ENCODE measurements around the gene SYCP2.

The SYCP2 gene

DNA sequence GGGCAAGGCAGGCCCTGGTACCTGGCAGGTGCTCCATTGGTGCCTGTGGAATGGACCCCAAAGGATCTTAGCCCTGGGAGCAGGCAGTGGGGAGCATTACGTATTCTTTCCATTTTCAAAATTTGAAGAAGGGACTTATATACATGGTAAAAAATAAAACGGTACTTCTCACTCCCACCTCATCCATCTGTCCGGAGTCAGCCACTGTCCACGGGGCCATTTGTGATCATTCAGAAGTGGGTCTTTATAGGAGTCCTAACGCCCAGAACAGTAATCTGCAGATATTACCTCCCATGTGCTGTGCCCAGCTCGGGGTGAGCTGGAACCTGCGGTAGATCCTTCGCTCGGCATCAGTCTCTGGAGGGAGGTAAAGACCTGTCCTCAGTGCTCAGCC is 110.4 kb downstream of the SYCP2 start:
- DNase-seq (ENCODE audit: low spot score): no peak

- no peak for DNase-seq (ENCODE audit: low spot score)
These were observed 111.0 kb downstream of the SYCP2 start for GRCh38 chr20:59822291-59823029.

GRCh38 chr20:59821788-59822187 is 111.6 kb downstream of the SYCP2 start:
- no peak for DNase-seq (ENCODE audit: low spot score)

DNA sequence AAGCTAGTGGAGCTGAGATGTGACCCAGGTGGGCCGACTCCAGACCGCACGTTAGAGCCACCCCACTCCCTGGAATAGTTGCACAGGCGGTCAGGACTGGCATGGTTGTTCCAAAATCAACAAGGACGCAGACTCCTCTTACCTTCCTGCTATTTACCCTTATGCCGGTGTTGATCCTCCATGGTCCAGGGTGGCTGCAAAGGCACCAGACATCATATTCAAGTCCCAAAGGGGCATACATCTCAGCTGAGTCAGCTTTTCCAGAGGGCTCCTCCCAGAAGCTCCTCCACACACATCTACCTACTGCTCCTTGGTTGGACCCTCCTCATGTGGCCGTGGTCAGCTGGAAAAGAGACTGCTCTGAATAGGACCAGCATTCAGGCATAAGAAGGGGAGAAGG is 112.2 kb downstream of the SYCP2 start:
- no peak for DNase-seq (ENCODE audit: low spot score)

DNA sequence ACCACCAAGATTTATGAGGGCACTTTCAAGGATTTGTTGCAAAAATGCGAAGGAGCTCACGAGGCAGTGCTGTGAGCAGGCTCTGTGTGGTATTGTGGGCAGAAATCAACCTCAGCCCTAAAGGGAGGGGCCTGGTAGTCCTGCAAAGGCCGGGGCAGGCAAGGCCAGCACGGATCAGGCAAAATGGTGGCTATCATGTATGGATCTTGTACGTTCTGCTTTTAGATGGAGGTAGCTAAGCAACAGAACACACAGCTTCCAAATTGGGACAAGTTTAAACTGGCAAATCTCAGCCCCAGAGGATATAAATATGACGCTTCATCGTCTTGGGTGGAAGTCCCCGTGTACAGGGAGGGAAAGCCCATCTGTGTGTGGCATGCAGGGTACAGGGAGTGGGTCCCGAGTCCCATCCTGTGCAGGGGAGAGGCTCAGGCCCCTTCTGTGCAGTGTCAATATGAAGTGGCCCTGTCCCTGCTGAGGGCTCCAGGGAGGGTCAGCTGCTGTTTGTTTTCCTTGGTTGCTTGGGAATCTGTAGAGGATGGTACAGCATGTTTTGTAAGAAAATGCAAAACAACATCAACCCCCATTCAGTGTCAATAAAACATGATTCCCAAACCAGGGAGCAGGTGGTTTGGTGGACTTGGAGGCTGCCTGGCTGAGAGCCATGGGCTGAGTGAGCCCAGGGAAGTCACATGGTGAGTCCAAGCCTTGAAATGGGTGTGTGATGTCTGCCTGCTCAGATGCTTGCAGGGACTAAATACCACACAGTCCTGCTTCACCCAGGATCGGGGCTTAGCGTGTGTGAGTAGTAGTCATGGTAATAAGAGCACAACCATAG is 113.0 kb downstream of the SYCP2 start:
- no peak for DNase-seq (ENCODE audit: low spot score)

- no peak for DNase-seq (ENCODE audit: low spot score)
These were observed 113.8 kb downstream of the SYCP2 start for GRCh38 chr20:59819496-59820203.

DNA sequence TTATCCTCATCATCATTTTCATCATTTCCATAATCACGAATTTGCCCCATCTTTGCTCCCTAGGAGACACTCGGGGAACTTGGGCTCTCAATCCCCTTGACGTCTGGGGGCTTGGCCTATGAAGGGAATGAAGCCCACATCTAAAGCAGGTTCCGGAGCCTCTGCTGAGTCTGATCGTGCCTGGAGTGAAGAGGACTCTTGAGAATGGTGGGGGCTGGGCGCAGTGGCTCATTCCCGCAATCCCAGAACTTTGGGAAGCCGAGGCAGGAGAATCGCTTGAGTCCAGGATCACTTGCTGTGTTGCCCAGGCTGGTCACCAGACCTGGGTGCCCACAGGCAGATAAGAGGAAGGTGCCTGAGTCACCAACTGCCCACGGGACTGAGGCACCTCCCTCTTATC is 114.5 kb downstream of the SYCP2 start:
- DNase-seq (ENCODE audit: low spot score): no peak

- DNase-seq (ENCODE audit: low spot score): no peak
These were observed 115.4 kb downstream of the SYCP2 start for GRCh38 chr20:59817846-59818615.

DNA sequence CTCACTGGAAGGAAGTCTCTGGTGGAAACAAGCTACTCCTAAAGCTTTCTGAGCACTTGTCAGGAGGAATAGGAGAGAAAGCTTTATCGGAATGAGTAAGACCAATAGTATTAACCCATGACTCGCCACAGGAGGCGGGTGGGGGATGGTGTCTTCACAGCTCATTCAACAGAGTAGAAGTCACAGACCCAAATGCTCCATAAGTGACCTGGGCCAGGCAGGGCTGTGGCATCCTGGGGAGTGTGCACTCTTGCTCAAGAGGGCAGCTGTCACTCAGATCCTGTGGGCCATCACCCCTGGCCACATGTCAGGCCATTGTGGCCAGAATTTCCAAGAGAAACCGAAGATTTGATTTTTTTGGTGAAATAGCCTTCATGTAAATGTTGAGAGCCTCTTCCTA is 116.0 kb downstream of the SYCP2 start:
- no peak for DNase-seq (ENCODE audit: low spot score)

- DNase-seq (ENCODE audit: low spot score): no peak
These were observed 117.2 kb downstream of the SYCP2 start for GRCh38 chr20:59816146-59816738.

DNA sequence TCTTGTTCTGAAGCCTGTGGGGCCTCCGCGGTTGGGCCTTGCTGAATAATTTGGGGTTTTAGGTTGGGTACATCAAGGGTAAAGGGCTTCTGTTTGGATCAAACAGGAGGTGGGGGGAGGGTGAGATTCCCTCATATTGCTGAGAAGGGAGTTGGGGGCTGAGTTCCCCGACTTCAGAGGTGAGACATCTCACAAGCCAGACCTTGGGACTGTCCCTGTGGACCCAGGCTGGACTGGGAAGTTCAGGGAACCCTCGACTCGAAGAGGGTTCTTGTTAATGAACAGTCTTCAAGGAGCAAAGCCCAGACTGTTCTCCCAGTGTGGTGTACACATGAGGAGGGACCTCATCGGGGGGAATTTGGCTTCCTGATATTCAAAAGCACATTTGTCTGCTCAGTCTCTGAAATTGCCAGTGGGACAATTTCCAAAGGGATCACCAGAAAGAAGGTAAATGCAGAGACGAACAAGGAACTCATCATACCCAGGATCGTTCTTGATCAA is 118.5 kb downstream of the SYCP2 start:
- no peak for DNase-seq (ENCODE audit: low spot score)

GRCh38 chr20:59813948-59814839 is 119.2 kb downstream of the SYCP2 start:
- DNase-seq (ENCODE audit: low spot score): no peak
